Measurements from ENCODE around the gene COG2. TPM values are rescaled to one million over a fixed set of nuclear protein-coding genes. Genes with fewer than 3 reads are reported as not detected.

COG2 gene
- total RNA-seq, 1 donor from 2014 or later = 40.2 TPM

DNA sequence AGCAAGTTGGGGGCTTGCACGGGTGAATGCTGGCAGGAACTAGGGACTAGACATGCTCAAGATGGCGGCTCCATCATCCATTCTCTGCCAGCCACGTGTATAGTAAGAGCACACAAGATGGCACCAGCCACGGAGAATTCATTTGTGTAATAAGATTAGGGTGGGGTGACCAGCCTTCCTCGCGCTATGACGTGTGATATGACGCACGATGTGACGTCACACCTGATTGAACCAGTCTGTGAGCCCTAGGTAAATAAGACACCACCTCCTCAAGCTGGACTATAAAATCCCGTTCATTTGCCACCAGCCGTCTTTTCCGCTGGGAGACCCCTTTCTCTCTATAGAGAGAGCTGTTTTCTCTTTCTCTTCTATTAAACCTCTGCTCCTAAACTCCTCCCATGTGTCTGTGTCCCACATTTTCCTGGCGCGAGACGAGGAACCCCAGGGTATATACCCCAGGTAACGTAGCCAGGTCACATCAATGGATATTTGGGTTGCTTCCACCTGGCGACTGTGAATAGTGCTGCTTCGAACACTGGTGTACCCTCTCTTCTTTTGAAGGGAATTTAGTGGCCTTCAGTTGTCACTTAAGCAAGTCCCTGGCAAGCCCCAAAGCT, 18.1 kb upstream of the COG2 start:
- no peaks in the 10 kb centered on the region for H3K9me3 ChIP-seq (ENCODE audit: control insufficient read depth in 3 of 3, low read length in 3 of 3)
- H3K4me1 ChIP-seq (ENCODE audit: control insufficient read depth in 3 of 3, insufficient read depth in 3 of 3, low read length in 3 of 3) = no peaks in the 10 kb centered on the region
- no peaks in the 10 kb centered on the region for H3K36me3 ChIP-seq (ENCODE audit: control insufficient read depth in 3 of 3, insufficient read depth in 3 of 3, low read length in 3 of 3)
- no peak overlapping the region for H3K9ac ChIP-seq (ENCODE audit: low read depth in 1 of 3, low read length in 3 of 3)
- no peak overlapping the region for H3K4me3 ChIP-seq (ENCODE audit: low read length in 3 of 3)
- H3K27me3 ChIP-seq (ENCODE audit: control insufficient read depth in 3 of 3, insufficient read depth in 3 of 3, low read length in 3 of 3) = peaks cover 0 to 6% (median 2%) of the 10 kb centered on the region in 3 donors
- H3K27ac ChIP-seq (ENCODE audit: low read depth, low read length) = no peak overlapping the region

- H3K27me3 ChIP-seq (ENCODE audit: control insufficient read depth in 3 of 3, insufficient read depth in 3 of 3, low read length in 3 of 3) = peaks cover 0 to 4% (median 2%) of the 10 kb centered on the region in 3 donors
- no peak overlapping the region for H3K27ac ChIP-seq (ENCODE audit: low read depth, low read length)
- H3K4me3 ChIP-seq (ENCODE audit: low read length in 3 of 3) = no peak overlapping the region
- no peaks in the 10 kb centered on the region for H3K36me3 ChIP-seq (ENCODE audit: control insufficient read depth in 3 of 3, insufficient read depth in 3 of 3, low read length in 3 of 3)
- H3K9ac ChIP-seq (ENCODE audit: low read depth in 1 of 3, low read length in 3 of 3) = no peak overlapping the region
- H3K4me1 ChIP-seq (ENCODE audit: control insufficient read depth in 3 of 3, insufficient read depth in 3 of 3, low read length in 3 of 3) = no peaks in the 10 kb centered on the region
- H3K9me3 ChIP-seq (ENCODE audit: control insufficient read depth in 3 of 3, low read length in 3 of 3) = no peaks in the 10 kb centered on the region
Observed at GRCh38 chr1:230626232-230626631, 16.0 kb upstream of the COG2 start.

- H3K36me3 ChIP-seq (ENCODE audit: control insufficient read depth in 3 of 3, insufficient read depth in 3 of 3, low read length in 3 of 3) = no peaks in the 10 kb centered on the region
Observed at GRCh38 chr1:230627767-230628166, 14.5 kb upstream of the COG2 start.

DNA sequence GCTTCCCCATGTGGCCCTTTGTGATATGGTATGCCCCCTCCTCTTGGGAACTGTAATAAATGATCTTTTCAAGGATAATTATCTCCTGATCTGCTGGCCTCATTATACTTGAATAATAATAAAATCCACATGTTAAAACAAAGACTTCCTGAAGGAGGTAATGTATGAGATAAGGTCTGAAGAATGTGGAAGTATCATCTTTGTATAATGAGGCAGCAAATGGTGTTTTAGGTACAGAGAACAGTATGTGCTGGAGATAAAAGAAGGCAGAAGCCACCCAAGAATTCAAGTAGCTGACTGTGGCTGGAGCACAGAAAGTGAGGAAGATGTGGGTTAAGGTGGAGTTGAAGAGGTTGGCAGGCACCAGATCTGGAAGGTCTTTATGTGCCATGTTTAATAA, 12.8 kb upstream of the COG2 start:
- H3K27ac ChIP-seq (ENCODE audit: low read depth, low read length) = no peak overlapping the region
- H3K36me3 ChIP-seq (ENCODE audit: control insufficient read depth in 3 of 3, insufficient read depth in 3 of 3, low read length in 3 of 3) = no peaks in the 10 kb centered on the region
- no peaks in the 10 kb centered on the region for H3K9me3 ChIP-seq (ENCODE audit: control insufficient read depth in 3 of 3, low read length in 3 of 3)
- H3K27me3 ChIP-seq (ENCODE audit: control insufficient read depth in 3 of 3, insufficient read depth in 3 of 3, low read length in 3 of 3) = no peaks in the 10 kb centered on the region
- no peak overlapping the region for H3K9ac ChIP-seq (ENCODE audit: low read depth in 1 of 3, low read length in 3 of 3)
- no peaks in the 10 kb centered on the region for H3K4me1 ChIP-seq (ENCODE audit: control insufficient read depth in 3 of 3, insufficient read depth in 3 of 3, low read length in 3 of 3)
- no peak overlapping the region for H3K4me3 ChIP-seq (ENCODE audit: low read length in 3 of 3)

More at GRCh38 chr1:230627767-230628166, 14.5 kb upstream of the COG2 start:
- no peaks in the 10 kb centered on the region for H3K9me3 ChIP-seq (ENCODE audit: control insufficient read depth in 3 of 3, low read length in 3 of 3)
- H3K27ac ChIP-seq (ENCODE audit: low read depth, low read length) = no peak overlapping the region
- no peaks in the 10 kb centered on the region for H3K4me1 ChIP-seq (ENCODE audit: control insufficient read depth in 3 of 3, insufficient read depth in 3 of 3, low read length in 3 of 3)
- H3K27me3 ChIP-seq (ENCODE audit: control insufficient read depth in 3 of 3, insufficient read depth in 3 of 3, low read length in 3 of 3) = peaks cover 0 to 3% (median 2%) of the 10 kb centered on the region in 3 donors
- no peak overlapping the region for H3K4me3 ChIP-seq (ENCODE audit: low read length in 3 of 3)
- H3K9ac ChIP-seq (ENCODE audit: low read depth in 1 of 3, low read length in 3 of 3) = no peak overlapping the region

DNA sequence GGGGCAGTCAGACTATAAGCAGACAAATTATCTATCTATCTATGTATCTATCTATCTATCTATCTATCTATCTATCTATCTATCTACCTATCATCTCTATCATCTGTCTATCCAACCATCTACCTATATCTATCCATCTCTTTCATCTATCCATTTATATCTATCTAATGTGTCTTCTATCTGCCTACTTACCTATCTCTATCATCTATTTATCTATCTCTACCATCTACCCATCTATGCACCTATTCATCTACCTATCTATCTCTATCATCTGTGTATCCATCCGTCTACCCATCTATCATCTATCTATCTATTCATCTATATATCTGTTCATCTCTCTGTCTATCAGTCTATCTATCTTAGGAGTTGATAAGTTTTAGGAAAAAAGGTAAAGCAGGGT, 10.8 kb upstream of the COG2 start:
- no peak overlapping the region for H3K9ac ChIP-seq (ENCODE audit: low read depth in 1 of 3, low read length in 3 of 3)
- no peaks in the 10 kb centered on the region for H3K27me3 ChIP-seq (ENCODE audit: control insufficient read depth in 3 of 3, insufficient read depth in 3 of 3, low read length in 3 of 3)
- H3K9me3 ChIP-seq (ENCODE audit: control insufficient read depth in 3 of 3, low read length in 3 of 3) = no peaks in the 10 kb centered on the region
- no peaks in the 10 kb centered on the region for H3K36me3 ChIP-seq (ENCODE audit: control insufficient read depth in 3 of 3, insufficient read depth in 3 of 3, low read length in 3 of 3)
- H3K4me1 ChIP-seq (ENCODE audit: control insufficient read depth in 3 of 3, insufficient read depth in 3 of 3, low read length in 3 of 3) = no peaks in the 10 kb centered on the region
- no peak overlapping the region for H3K4me3 ChIP-seq (ENCODE audit: low read length in 3 of 3)
- H3K27ac ChIP-seq (ENCODE audit: low read depth, low read length) = no peak overlapping the region

DNA sequence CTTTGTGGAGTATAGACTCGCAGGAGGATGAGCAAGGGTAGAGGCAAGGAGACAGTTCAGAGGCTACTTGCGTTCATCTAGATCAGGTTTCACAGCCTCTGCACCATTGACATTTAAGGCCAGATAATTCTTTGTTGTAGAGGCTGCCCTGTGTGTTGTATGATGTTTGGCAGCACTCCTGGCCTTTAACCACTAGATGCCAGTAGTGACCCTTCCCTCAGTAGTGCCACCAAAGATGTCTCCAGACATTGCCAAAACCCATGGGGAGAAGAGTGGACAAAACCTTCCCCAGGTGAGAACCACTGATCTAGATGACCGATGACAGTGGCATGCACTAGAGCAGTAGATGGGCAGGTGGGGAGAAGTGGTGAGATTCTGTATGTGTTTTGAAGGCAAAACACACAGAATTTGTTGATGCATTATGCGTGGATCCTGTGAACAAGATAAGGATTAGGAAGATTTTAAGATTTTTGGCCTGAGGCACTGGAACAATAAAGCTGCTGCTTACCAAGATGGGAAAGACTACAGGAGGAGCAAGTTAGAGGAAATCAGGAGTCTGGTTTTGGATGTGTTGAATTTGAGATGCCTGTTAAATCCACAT, 9.9 kb upstream of the COG2 start:
- no peaks in the 10 kb centered on the region for H3K36me3 ChIP-seq (ENCODE audit: control insufficient read depth in 3 of 3, insufficient read depth in 3 of 3, low read length in 3 of 3)
- H3K9me3 ChIP-seq (ENCODE audit: control insufficient read depth in 3 of 3, low read length in 3 of 3) = no peaks in the 10 kb centered on the region
- H3K27ac ChIP-seq (ENCODE audit: low read depth, low read length) = no peak overlapping the region
- H3K27me3 ChIP-seq (ENCODE audit: control insufficient read depth in 3 of 3, insufficient read depth in 3 of 3, low read length in 3 of 3) = peaks cover 0 to 2% (median 0%) of the 10 kb centered on the region in 3 donors
- H3K9ac ChIP-seq (ENCODE audit: low read depth in 1 of 3, low read length in 3 of 3) = no peak overlapping the region
- H3K4me1 ChIP-seq (ENCODE audit: control insufficient read depth in 3 of 3, insufficient read depth in 3 of 3, low read length in 3 of 3) = no peaks in the 10 kb centered on the region
- no peak overlapping the region for H3K4me3 ChIP-seq (ENCODE audit: low read length in 3 of 3)

DNA sequence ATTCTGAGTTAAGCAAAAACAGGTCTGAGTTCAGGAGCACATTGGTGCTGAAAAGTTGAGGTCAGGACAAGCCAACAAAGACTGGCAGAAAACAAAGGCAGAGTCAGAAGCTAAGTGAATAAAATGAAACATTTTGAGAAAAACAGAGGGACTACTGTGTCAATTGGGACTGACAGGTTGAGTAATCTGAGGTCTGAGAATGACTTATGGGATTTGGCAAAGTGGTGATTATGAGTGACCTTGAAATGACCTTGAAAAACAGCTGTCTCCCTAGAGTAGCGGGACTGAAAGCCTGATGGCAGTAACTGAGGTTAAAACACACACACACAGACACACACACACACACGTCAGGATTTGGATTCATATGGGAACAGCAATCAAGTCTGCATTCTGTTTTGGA, 8.8 kb upstream of the COG2 start:
- Histone ChIP-seq H3K27ac (ENCODE audit: low read depth, low read length) (no peak overlapping the region), H3K9me3 (ENCODE audit: control insufficient read depth in 3 of 3, low read length in 3 of 3) (no peaks in the 10 kb centered on the region), H3K4me3 (ENCODE audit: low read length in 3 of 3) (no peak overlapping the region)

GRCh38 chr1:230634384-230634783, 7.9 kb upstream of the COG2 start:
- H3K27ac ChIP-seq (ENCODE audit: low read depth, low read length) = no peak overlapping the region
- no peaks in the 10 kb centered on the region for H3K9me3 ChIP-seq (ENCODE audit: control insufficient read depth in 3 of 3, low read length in 3 of 3)
- no peak overlapping the region for H3K4me3 ChIP-seq (ENCODE audit: low read length in 3 of 3)
- H3K36me3 ChIP-seq (ENCODE audit: control insufficient read depth in 3 of 3, insufficient read depth in 3 of 3, low read length in 3 of 3) = no peaks in the 10 kb centered on the region
- peaks cover 0 to 2% (median 0%) of the 10 kb centered on the region in 3 donors for H3K27me3 ChIP-seq (ENCODE audit: control insufficient read depth in 3 of 3, insufficient read depth in 3 of 3, low read length in 3 of 3)
- H3K4me1 ChIP-seq (ENCODE audit: control insufficient read depth in 3 of 3, insufficient read depth in 3 of 3, low read length in 3 of 3) = no peaks in the 10 kb centered on the region
- no peak overlapping the region for H3K9ac ChIP-seq (ENCODE audit: low read depth in 1 of 3, low read length in 3 of 3)

More for the DNA sequence above, 8.8 kb upstream of the COG2 start:
- peaks cover 0 to 2% (median 0%) of the 10 kb centered on the region in 3 donors for H3K27me3 ChIP-seq (ENCODE audit: control insufficient read depth in 3 of 3, insufficient read depth in 3 of 3, low read length in 3 of 3)
- no peak overlapping the region for H3K9ac ChIP-seq (ENCODE audit: low read depth in 1 of 3, low read length in 3 of 3)
- no peaks in the 10 kb centered on the region for H3K36me3 ChIP-seq (ENCODE audit: control insufficient read depth in 3 of 3, insufficient read depth in 3 of 3, low read length in 3 of 3)
- H3K4me1 ChIP-seq (ENCODE audit: control insufficient read depth in 3 of 3, insufficient read depth in 3 of 3, low read length in 3 of 3) = no peaks in the 10 kb centered on the region

GRCh38 chr1:230636575-230637148, 5.6 kb upstream of the COG2 start:
- Histone ChIP-seq H3K4me3 (ENCODE audit: low read length in 3 of 3) (no peak overlapping the region), H3K4me1 (ENCODE audit: control insufficient read depth in 3 of 3, insufficient read depth in 3 of 3, low read length in 3 of 3) (no peaks in the 10 kb centered on the region), H3K9ac (ENCODE audit: low read depth in 1 of 3, low read length in 3 of 3) (no peak overlapping the region), H3K27me3 (ENCODE audit: control insufficient read depth in 3 of 3, insufficient read depth in 3 of 3, low read length in 3 of 3) (peaks cover 0 to 2% (median 0%) of the 10 kb centered on the region in 3 donors), H3K27ac (ENCODE audit: low read depth, low read length) (no peak overlapping the region), H3K36me3 (ENCODE audit: control insufficient read depth in 3 of 3, insufficient read depth in 3 of 3, low read length in 3 of 3) (no peaks in the 10 kb centered on the region), H3K9me3 (ENCODE audit: control insufficient read depth in 3 of 3, low read length in 3 of 3) (no peaks in the 10 kb centered on the region)

GRCh38 chr1:230639714-230640209, 2.5 kb upstream of the COG2 start:
- Histone ChIP-seq H3K9ac (ENCODE audit: low read depth in 1 of 3, low read length in 3 of 3) (no peak overlapping the region), H3K9me3 (ENCODE audit: control insufficient read depth in 3 of 3, low read length in 3 of 3) (no peaks in the 10 kb centered on the region), H3K4me1 (ENCODE audit: control insufficient read depth in 3 of 3, insufficient read depth in 3 of 3, low read length in 3 of 3) (peaks cover 16 to 28% (median 19%) of the 10 kb centered on the region in 3 donors), H3K27ac (ENCODE audit: low read depth, low read length) (no peak overlapping the region), H3K4me3 (ENCODE audit: low read length in 3 of 3) (no peak overlapping the region), H3K36me3 (ENCODE audit: control insufficient read depth in 3 of 3, insufficient read depth in 3 of 3, low read length in 3 of 3) (peaks cover 0 to 2% (median 0%) of the 10 kb centered on the region in 3 donors), H3K27me3 (ENCODE audit: control insufficient read depth in 3 of 3, insufficient read depth in 3 of 3, low read length in 3 of 3) (peaks cover 0 to 2% (median 0%) of the 10 kb centered on the region in 3 donors)

All from skeletal muscle tissue (tissue), 4 donors.